ENCODE data around the gene CPNE4.

Gene CPNE4

GRCh38 chr3:131699001-131699400 is 335.8 kb downstream of the CPNE4 start:
- Histone ChIP-seq H3K4me1 (ENCODE audit: control insufficient read depth, low read length) (no peaks in the 10 kb centered on the region), H3K27ac (ENCODE audit: low read depth, low read length) (no peak overlapping the region), H3F3A (ENCODE audit: control insufficient read depth, insufficient read depth) (no peaks in the 10 kb centered on the region), H3K27me3 (ENCODE audit: control insufficient read depth, low read length) (no peaks in the 10 kb centered on the region), H3K9me3 (ENCODE audit: control insufficient read depth, insufficient read depth, low read length) (no peaks in the 10 kb centered on the region), H3K9me2 (replicated peaks; ENCODE audit: control insufficient read depth, low read length) (no peaks in the 10 kb centered on the region), H3K79me2 (ENCODE audit: control insufficient read depth, low read length) (no peaks in the 10 kb centered on the region), H3K4me3 (ENCODE audit: low read length) (no peak overlapping the region), H4K20me1 (ENCODE audit: control insufficient read depth, insufficient read depth, low read depth, low read length) (no peaks in the 10 kb centered on the region), H3K4me2 (ENCODE audit: low read length) (no peak overlapping the region), H3K36me3 (ENCODE audit: control insufficient read depth, low read length) (no peaks in the 10 kb centered on the region)
- TF ChIP-seq, protein P1, sequence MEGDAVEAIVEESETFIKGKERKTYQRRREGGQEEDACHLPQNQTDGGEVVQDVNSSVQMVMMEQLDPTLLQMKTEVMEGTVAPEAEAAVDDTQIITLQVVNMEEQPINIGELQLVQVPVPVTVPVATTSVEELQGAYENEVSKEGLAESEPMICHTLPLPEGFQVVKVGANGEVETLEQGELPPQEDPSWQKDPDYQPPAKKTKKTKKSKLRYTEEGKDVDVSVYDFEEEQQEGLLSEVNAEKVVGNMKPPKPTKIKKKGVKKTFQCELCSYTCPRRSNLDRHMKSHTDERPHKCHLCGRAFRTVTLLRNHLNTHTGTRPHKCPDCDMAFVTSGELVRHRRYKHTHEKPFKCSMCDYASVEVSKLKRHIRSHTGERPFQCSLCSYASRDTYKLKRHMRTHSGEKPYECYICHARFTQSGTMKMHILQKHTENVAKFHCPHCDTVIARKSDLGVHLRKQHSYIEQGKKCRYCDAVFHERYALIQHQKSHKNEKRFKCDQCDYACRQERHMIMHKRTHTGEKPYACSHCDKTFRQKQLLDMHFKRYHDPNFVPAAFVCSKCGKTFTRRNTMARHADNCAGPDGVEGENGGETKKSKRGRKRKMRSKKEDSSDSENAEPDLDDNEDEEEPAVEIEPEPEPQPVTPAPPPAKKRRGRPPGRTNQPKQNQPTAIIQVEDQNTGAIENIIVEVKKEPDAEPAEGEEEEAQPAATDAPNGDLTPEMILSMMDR (IDR thresholded peaks at IDR 0.05; ENCODE audit: low read depth, low read length, poor library complexity, severe bottlenecking): no peak
- no peak for TF ChIP-seq EZH2phosphoT487 (IDR thresholded peaks at IDR 0.05; ENCODE audit: borderline replicate concordance, low read length)

- H3K4me2 ChIP-seq (ENCODE audit: low read length): no peak overlapping the region
- TF ChIP-seq, protein P1 (IDR thresholded peaks at IDR 0.05; ENCODE audit: low read depth, low read length, poor library complexity, severe bottlenecking): no peak
- TF ChIP-seq EZH2phosphoT487 (IDR thresholded peaks at IDR 0.05; ENCODE audit: borderline replicate concordance, low read length): no peak
- no peak overlapping the region for H3K27ac ChIP-seq (ENCODE audit: low read depth, low read length)
- H3K4me1 ChIP-seq (ENCODE audit: control insufficient read depth, low read length): no peaks in the 10 kb centered on the region
- no peak overlapping the region for H3K4me3 ChIP-seq (ENCODE audit: low read length)
- no peaks in the 10 kb centered on the region for H3K27me3 ChIP-seq (ENCODE audit: control insufficient read depth, low read length)
- H3K79me2 ChIP-seq (ENCODE audit: control insufficient read depth, low read length): no peaks in the 10 kb centered on the region
- no peaks in the 10 kb centered on the region for H4K20me1 ChIP-seq (ENCODE audit: control insufficient read depth, insufficient read depth, low read depth, low read length)
- no peaks in the 10 kb centered on the region for H3F3A ChIP-seq (ENCODE audit: control insufficient read depth, insufficient read depth)
- H3K9me3 ChIP-seq (ENCODE audit: control insufficient read depth, insufficient read depth, low read length): no peaks in the 10 kb centered on the region
- no peaks in the 10 kb centered on the region for H3K36me3 ChIP-seq (ENCODE audit: control insufficient read depth, low read length)
- H3K9me2 ChIP-seq (replicated peaks; ENCODE audit: control insufficient read depth, low read length): no peaks in the 10 kb centered on the region
Measured at GRCh38 chr3:131694376-131694775, 340.4 kb downstream of the CPNE4 start.

DNA sequence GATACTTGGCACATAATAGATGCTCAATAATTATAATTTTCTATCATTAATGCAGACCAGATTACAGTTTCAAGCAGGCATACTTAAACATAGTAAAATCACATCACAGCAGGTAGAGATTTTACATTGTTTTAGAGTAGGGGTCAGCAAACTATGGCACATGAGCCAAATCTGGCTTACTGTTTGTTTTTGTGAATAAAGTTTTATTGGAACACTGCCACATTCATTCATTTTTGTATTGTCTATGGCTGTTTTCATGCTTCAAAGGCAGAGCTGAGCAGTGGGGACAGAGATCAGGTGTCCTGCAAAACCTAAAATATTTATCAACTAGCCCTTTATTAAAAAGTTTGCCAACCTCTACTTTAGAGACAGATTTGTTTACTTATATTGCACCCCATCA is 342.5 kb downstream of the CPNE4 start:
- H3K79me2 ChIP-seq (ENCODE audit: control insufficient read depth, low read length): no peaks in the 10 kb centered on the region
- H3K36me3 ChIP-seq (ENCODE audit: control insufficient read depth, low read length): no peaks in the 10 kb centered on the region
- no peaks in the 10 kb centered on the region for H3K9me2 ChIP-seq (replicated peaks; ENCODE audit: control insufficient read depth, low read length)
- H3K9me3 ChIP-seq (ENCODE audit: control insufficient read depth, insufficient read depth, low read length): no peaks in the 10 kb centered on the region
- no peak overlapping the region for H3K27ac ChIP-seq (ENCODE audit: low read depth, low read length)
- no peaks in the 10 kb centered on the region for H3K27me3 ChIP-seq (ENCODE audit: control insufficient read depth, low read length)
- no peaks in the 10 kb centered on the region for H4K20me1 ChIP-seq (ENCODE audit: control insufficient read depth, insufficient read depth, low read depth, low read length)
- no peaks in the 10 kb centered on the region for H3F3A ChIP-seq (ENCODE audit: control insufficient read depth, insufficient read depth)
- no peak for TF ChIP-seq EZH2phosphoT487 (IDR thresholded peaks at IDR 0.05; ENCODE audit: borderline replicate concordance, low read length)
- TF ChIP-seq, protein P1 (IDR thresholded peaks at IDR 0.05; ENCODE audit: low read depth, low read length, poor library complexity, severe bottlenecking): no peak
- H3K4me3 ChIP-seq (ENCODE audit: low read length): no peak overlapping the region
- no peaks in the 10 kb centered on the region for H3K4me1 ChIP-seq (ENCODE audit: control insufficient read depth, low read length)
- no peak overlapping the region for H3K4me2 ChIP-seq (ENCODE audit: low read length)

- H3K4me1 ChIP-seq (ENCODE audit: control insufficient read depth, low read length): no peaks in the 10 kb centered on the region
- H3K9me3 ChIP-seq (ENCODE audit: control insufficient read depth, insufficient read depth, low read length): no peaks in the 10 kb centered on the region
- H3K36me3 ChIP-seq (ENCODE audit: control insufficient read depth, low read length): no peaks in the 10 kb centered on the region
- no peaks in the 10 kb centered on the region for H3K79me2 ChIP-seq (ENCODE audit: control insufficient read depth, low read length)
- H3K9me2 ChIP-seq (replicated peaks; ENCODE audit: control insufficient read depth, low read length): no peaks in the 10 kb centered on the region
- H3K4me3 ChIP-seq (ENCODE audit: low read length): no peak overlapping the region
- H4K20me1 ChIP-seq (ENCODE audit: control insufficient read depth, insufficient read depth, low read depth, low read length): no peaks in the 10 kb centered on the region
- H3K4me2 ChIP-seq (ENCODE audit: low read length): no peak overlapping the region
- H3K27me3 ChIP-seq (ENCODE audit: control insufficient read depth, low read length): no peaks in the 10 kb centered on the region
- no peaks in the 10 kb centered on the region for H3F3A ChIP-seq (ENCODE audit: control insufficient read depth, insufficient read depth)
- TF ChIP-seq, protein P1 (IDR thresholded peaks at IDR 0.05; ENCODE audit: low read depth, low read length, poor library complexity, severe bottlenecking): no peak
- no peak for TF ChIP-seq EZH2phosphoT487 (IDR thresholded peaks at IDR 0.05; ENCODE audit: borderline replicate concordance, low read length)
- no peak overlapping the region for H3K27ac ChIP-seq (ENCODE audit: low read depth, low read length)
Measured at GRCh38 chr3:131690800-131691199, 344.0 kb downstream of the CPNE4 start.

Measured in DOHH2 (cell line).